Trophoblast cell (in vitro differentiated cells and primary cell): ENCODE results near the gene MLNR.

Experiments
- DNase-seq, 2 donors: peaks; one replicate each; pipeline ENCODE4 v3.0.0-alpha.2; 2016
- H2AFZ ChIP-seq: 2 replicates; pipeline ENCODE4 v1.6.1; 2013; ENCODE audit warnings: low read length, moderate library complexity, mild to moderate bottlenecking; ENCODE audit not compliant: insufficient read depth, poor library complexity
- H2AK5ac ChIP-seq: 2 replicates; pipeline ENCODE4 v1.6.1; 2013; ENCODE audit warnings: mild to moderate bottlenecking, low read length
- H2BK120ac ChIP-seq: 2 replicates; pipeline ENCODE4 v1.6.1; 2013; ENCODE audit warnings: low read length, mild to moderate bottlenecking, moderate library complexity; ENCODE audit not compliant: insufficient read depth, poor library complexity
- H2BK12ac ChIP-seq: 2 replicates; pipeline ENCODE4 v1.6.1; 2013; ENCODE audit warnings: mild to moderate bottlenecking, low read length, moderate library complexity
- H2BK5ac ChIP-seq: 2 replicates; pipeline ENCODE4 v1.6.1; 2013; ENCODE audit warnings: low read length, low read depth, moderate library complexity, mild to moderate bottlenecking; ENCODE audit not compliant: poor library complexity
- H3K14ac ChIP-seq: 2 replicates; pipeline ENCODE4 v1.6.1; 2013; ENCODE audit warnings: mild to moderate bottlenecking, low read length
- H3K18ac ChIP-seq: 2 replicates; pipeline ENCODE4 v1.6.1; 2013; ENCODE audit warnings: mild to moderate bottlenecking, low read length
- H3K23ac ChIP-seq: 2 replicates; pipeline ENCODE4 v1.6.1; 2013; ENCODE audit warnings: low read length
- H3K27ac ChIP-seq: 2 replicates; pipeline ENCODE4 v1.5.1; 2013; ENCODE audit warnings: low read depth, mild to moderate bottlenecking, inconsistent platforms, low read length, moderate library complexity
- H3K27me3 ChIP-seq: 2 replicates; pipeline ENCODE4 v1.6.1; 2013; ENCODE audit warnings: inconsistent platforms, mild to moderate bottlenecking, low read length, moderate library complexity; ENCODE audit not compliant: insufficient read depth
- H3K36me3 ChIP-seq, 2 experiments: 1 replicate in 1 of 2; 2 replicates in 1 of 2; pipeline ENCODE4 v1.6.1; 2013; ENCODE audit warnings: low read length in 2 of 2, mild to moderate bottlenecking in 2 of 2, moderate library complexity in 1 of 2; ENCODE audit not compliant: insufficient read depth in 2 of 2, control insufficient read depth in 1 of 2
- H3K4ac ChIP-seq: 2 replicates; pipeline ENCODE4 v1.6.1; 2013; ENCODE audit warnings: low read depth, mild to moderate bottlenecking, low read length, moderate library complexity
- H3K4me1 ChIP-seq, 2 experiments: 1 replicate in 1 of 2; 2 replicates in 1 of 2; pipeline ENCODE4 v1.6.1; 2013; ENCODE audit warnings: low read length in 2 of 2, mild to moderate bottlenecking in 2 of 2, moderate library complexity in 1 of 2; ENCODE audit not compliant: insufficient read depth in 2 of 2, control insufficient read depth in 1 of 2
- H3K4me2 ChIP-seq: 2 replicates; pipeline ENCODE4 v1.6.1; 2013; ENCODE audit warnings: inconsistent platforms, mild to moderate bottlenecking, low read length, moderate library complexity
- H3K4me3 ChIP-seq: 2 replicates; pipeline ENCODE4 v1.5.1; 2013; ENCODE audit warnings: mild to moderate bottlenecking, low read depth, low read length, inconsistent platforms
- H3K79me1 ChIP-seq: one replicate; pipeline ENCODE4 v1.6.1; 2013; ENCODE audit warnings: low read length
- H3K79me2 ChIP-seq: 2 replicates; pipeline ENCODE4 v1.6.1; 2013; ENCODE audit warnings: low read length, mild to moderate bottlenecking; ENCODE audit not compliant: control insufficient read depth, insufficient read depth, poor library complexity
- H3K9ac ChIP-seq: 2 replicates; pipeline ENCODE4 v1.6.1; 2013; ENCODE audit warnings: mild to moderate bottlenecking, low read length
- H3K9me3 ChIP-seq: 2 replicates; pipeline ENCODE4 v1.6.1; 2013; ENCODE audit warnings: low read depth, mild to moderate bottlenecking, control low read depth, inconsistent platforms, low read length; ENCODE audit not compliant: insufficient read depth
- H4K12ac ChIP-seq: 2 replicates; pipeline ENCODE4 v1.6.1; 2013; ENCODE audit warnings: low read depth, mild to moderate bottlenecking, low read length, moderate library complexity
- H4K8ac ChIP-seq: 2 replicates; pipeline ENCODE4 v1.6.1; 2013; ENCODE audit warnings: low read depth, mild to moderate bottlenecking, low read length, moderate library complexity
- H4K91ac ChIP-seq: one replicate; pipeline ENCODE4 v1.6.1; 2013; ENCODE audit warnings: low read depth, mild to moderate bottlenecking, low read length, moderate library complexity
- WGBS: extraction: QIAGEN DNeasy Blood & Tissue Kit; methylation state at CpG from one replicate; pipeline ENCODE4 v1.1.7; 2013; ENCODE audit warnings: missing lambda C conversion rate; ENCODE audit not compliant: insufficient read length, insufficient coverage; ENCODE audit errors: extremely low coverage; 5-methylcytosine and 5-hydroxymethylcytosine counted together

Gene MLNR

GRCh38 chr13:49240017-49240416, 19.9 kb downstream of the MLNR start:
- no CpG with 5 or more reads among the region's 4 CpGs for WGBS
- Histone ChIP-seq H3K18ac (no peak overlapping the region), H3K4me3 (no peak overlapping the region), H3K4ac (no peak overlapping the region), H4K12ac (no peak overlapping the region), H3K27ac (no peak overlapping the region), H2AK5ac (no peak overlapping the region), H3K4me1 (peaks cover 0 to 8% of the 10 kb centered on the region in 2 experiments), H4K8ac (no peak overlapping the region), H4K91ac (no peak overlapping the region), H3K14ac (no peak overlapping the region), H3K79me1 (no peaks in the 10 kb centered on the region), H3K4me2 (no peak overlapping the region), H3K9me3 (peaks cover 5% of the 10 kb centered on the region), H2BK5ac (no peak overlapping the region), H3K79me2 (no peaks in the 10 kb centered on the region), H2AFZ (no peak overlapping the region), H2BK120ac (no peak overlapping the region), H2BK12ac (no peak overlapping the region), H3K23ac (no peak overlapping the region), H3K27me3 (no peaks in the 10 kb centered on the region), H3K9ac (no peak overlapping the region), H3K36me3 (no peaks in the 10 kb centered on the region)
- peak; percentile 71 to 81 for DNase-seq

- H2BK5ac ChIP-seq, result no peak overlapping the region
- H3K23ac ChIP-seq, result no peak overlapping the region
- no peak overlapping the region for H4K8ac ChIP-seq
- DNase-seq, result no peak
- WGBS, result no CpG with 5 or more reads among the region's 7 CpGs
- no peak overlapping the region for H4K91ac ChIP-seq
- no peak overlapping the region for H3K4ac ChIP-seq
- peaks cover 5% of the 10 kb centered on the region for H3K9me3 ChIP-seq
- no peak overlapping the region for H3K9ac ChIP-seq
- no peak overlapping the region for H3K4me2 ChIP-seq
- peaks cover 0 to 8% of the 10 kb centered on the region in 2 experiments for H3K4me1 ChIP-seq
- no peak overlapping the region for H3K14ac ChIP-seq
- H2AFZ ChIP-seq, result no peak overlapping the region
- no peaks in the 10 kb centered on the region for H3K79me2 ChIP-seq
- no peak overlapping the region for H3K4me3 ChIP-seq
- no peak overlapping the region for H2AK5ac ChIP-seq
- H3K27ac ChIP-seq, result no peak overlapping the region
- H4K12ac ChIP-seq, result no peak overlapping the region
- H2BK120ac ChIP-seq, result no peak overlapping the region
- no peak overlapping the region for H2BK12ac ChIP-seq
- H3K36me3 ChIP-seq, result no peaks in the 10 kb centered on the region
- H3K79me1 ChIP-seq, result no peaks in the 10 kb centered on the region
- H3K18ac ChIP-seq, result no peak overlapping the region
- H3K27me3 ChIP-seq, result no peaks in the 10 kb centered on the region
These were observed 21.2 kb downstream of the MLNR start for GRCh38 chr13:49241296-49241695.

- H3K14ac ChIP-seq, result no peak overlapping the region
- DNase-seq, result no peak
- H3K4me1 ChIP-seq, result peaks cover 2% of the 10 kb centered on the region in 2 experiments
- H4K91ac ChIP-seq, result no peak overlapping the region
- no peak overlapping the region for H2AFZ ChIP-seq
- H3K27ac ChIP-seq, result no peak overlapping the region
- no peaks in the 10 kb centered on the region for H3K27me3 ChIP-seq
- H3K79me1 ChIP-seq, result peaks cover 4% of the 10 kb centered on the region
- H3K36me3 ChIP-seq, result no peaks in the 10 kb centered on the region
- no peak overlapping the region for H2BK5ac ChIP-seq
- H3K4me3 ChIP-seq, result no peak overlapping the region
- H3K23ac ChIP-seq, result no peak overlapping the region
- H3K9me3 ChIP-seq, result peaks cover 5% of the 10 kb centered on the region
- H2BK120ac ChIP-seq, result no peak overlapping the region
- H3K79me2 ChIP-seq, result peaks cover 2% of the 10 kb centered on the region
- H2AK5ac ChIP-seq, result no peak overlapping the region
- no peak overlapping the region for H2BK12ac ChIP-seq
- H3K4me2 ChIP-seq, result no peak overlapping the region
- H3K9ac ChIP-seq, result no peak overlapping the region
- no peak overlapping the region for H3K18ac ChIP-seq
- no peak overlapping the region for H3K4ac ChIP-seq
- H4K12ac ChIP-seq, result no peak overlapping the region
- H4K8ac ChIP-seq, result no peak overlapping the region
These were observed 25.0 kb downstream of the MLNR start for GRCh38 chr13:49245101-49245500.

DNA sequence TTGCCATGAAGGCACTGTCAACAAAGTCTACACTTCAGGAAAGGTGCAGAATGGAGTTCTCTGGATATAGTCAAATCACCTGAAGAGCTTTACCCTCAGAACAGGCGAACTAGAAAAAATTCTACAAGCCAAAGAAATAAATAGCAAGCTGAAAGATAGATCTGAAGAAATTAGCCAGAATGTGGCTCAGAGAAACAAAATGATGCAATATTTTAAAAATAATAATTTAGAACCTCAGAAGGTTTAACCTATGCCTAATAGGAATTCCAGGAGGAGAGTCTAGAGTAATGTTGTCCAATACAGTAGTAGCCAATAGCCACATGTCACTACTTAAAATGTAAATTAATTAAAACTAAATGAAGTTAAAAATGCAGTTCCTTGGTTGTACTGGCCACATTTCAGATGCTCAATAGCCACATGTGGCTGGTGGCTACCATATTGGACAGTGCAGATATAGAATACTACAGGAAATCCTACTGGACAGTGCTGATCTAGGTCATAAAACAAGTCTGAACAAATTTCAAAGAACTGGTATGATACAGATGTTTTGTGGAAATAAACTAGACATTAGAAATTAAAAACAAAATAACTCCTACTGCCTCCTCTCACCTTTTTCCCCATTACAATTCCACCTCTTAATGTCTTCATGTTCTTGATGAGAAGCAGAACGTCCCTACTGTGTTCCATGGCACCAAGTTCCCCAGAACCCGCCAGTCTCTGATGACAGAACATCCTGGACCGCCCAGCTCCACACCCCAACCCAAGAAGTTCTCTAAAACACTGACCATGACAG, 26.9 kb downstream of the MLNR start:
- Histone ChIP-seq H2BK5ac (peak overlapping the region; percentile 52), H4K8ac (peak overlapping the region; percentile 91), H3K36me3 (no peaks in the 10 kb centered on the region), H3K4me2 (peak overlapping the region; percentile 80), H4K91ac (no peak overlapping the region), H3K9me3 (peaks cover 5% of the 10 kb centered on the region), H2BK12ac (no peak overlapping the region), H3K4me3 (peak overlapping the region; percentile 89), H3K14ac (peak overlapping the region; percentile 77), H3K18ac (peak overlapping the region; percentile 70), H4K12ac (peak overlapping the region; percentile 74), H3K27me3 (no peaks in the 10 kb centered on the region), H3K79me1 (peaks cover 4% of the 10 kb centered on the region), H3K4me1 (peaks cover 2% of the 10 kb centered on the region in 2 experiments), H3K9ac (peak overlapping the region; percentile 75), H3K27ac (no peak overlapping the region), H3K4ac (peak overlapping the region; percentile 50), H2AFZ (peak overlapping the region; percentile 95), H2AK5ac (no peak overlapping the region), H2BK120ac (peak overlapping the region; percentile 43), H3K79me2 (peaks cover 2% of the 10 kb centered on the region), H3K23ac (no peak overlapping the region)
- DNase-seq, result no peak
- no CpG with 5 or more reads among the region's 4 CpGs for WGBS
